ENCODE data around the gene DOCK2. TPM values are rescaled to one million over a fixed set of nuclear protein-coding genes. Genes with fewer than 3 reads are reported as not detected.

DOCK2 gene
- total RNA-seq, 1 experiment from 2014 or later: 1.4 TPM

DNA sequence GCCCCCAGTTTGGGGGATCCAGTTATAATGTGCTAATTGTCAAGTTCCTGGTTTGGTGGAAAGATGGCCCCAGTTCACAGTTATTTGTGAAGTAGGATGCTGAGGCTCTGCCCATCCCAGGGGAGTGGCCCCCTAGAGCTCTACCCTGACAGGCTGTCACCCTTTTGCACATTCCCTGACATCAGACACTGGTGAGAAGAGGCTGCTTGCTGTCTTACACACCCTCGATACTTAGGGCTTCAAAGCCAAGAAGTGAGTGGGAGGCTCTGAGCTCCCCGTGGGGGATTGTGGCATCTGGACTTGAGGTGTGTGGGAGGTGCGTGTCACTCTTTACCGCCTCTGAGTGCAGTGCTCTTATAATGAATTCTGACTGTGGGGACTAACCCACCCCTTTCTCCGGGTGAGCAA is 168.5 kb downstream of the DOCK2 start:
- in situ Hi-C loops (cut with HindIII; ENCODE audit: low pct_unique_long_range_greater_than_20kb, low sequenced_read_pairs): no loop called here
- H3K36me3 ChIP-seq (ENCODE audit: control insufficient read depth, insufficient read depth, low read length): no peaks in the 10 kb centered on the region
- DNase-seq (ENCODE audit: low read depth, low spot score) (no peak), ATAC-seq (no peak)
- H3K27ac ChIP-seq (ENCODE audit: low read length): no peak overlapping the region
- H3K27me3 ChIP-seq (ENCODE audit: control insufficient read depth, insufficient read depth, low read length): no peaks in the 10 kb centered on the region
- CTCF ChIA-PET: no interaction called here
- TF ChIP-seq, protein P1, sequence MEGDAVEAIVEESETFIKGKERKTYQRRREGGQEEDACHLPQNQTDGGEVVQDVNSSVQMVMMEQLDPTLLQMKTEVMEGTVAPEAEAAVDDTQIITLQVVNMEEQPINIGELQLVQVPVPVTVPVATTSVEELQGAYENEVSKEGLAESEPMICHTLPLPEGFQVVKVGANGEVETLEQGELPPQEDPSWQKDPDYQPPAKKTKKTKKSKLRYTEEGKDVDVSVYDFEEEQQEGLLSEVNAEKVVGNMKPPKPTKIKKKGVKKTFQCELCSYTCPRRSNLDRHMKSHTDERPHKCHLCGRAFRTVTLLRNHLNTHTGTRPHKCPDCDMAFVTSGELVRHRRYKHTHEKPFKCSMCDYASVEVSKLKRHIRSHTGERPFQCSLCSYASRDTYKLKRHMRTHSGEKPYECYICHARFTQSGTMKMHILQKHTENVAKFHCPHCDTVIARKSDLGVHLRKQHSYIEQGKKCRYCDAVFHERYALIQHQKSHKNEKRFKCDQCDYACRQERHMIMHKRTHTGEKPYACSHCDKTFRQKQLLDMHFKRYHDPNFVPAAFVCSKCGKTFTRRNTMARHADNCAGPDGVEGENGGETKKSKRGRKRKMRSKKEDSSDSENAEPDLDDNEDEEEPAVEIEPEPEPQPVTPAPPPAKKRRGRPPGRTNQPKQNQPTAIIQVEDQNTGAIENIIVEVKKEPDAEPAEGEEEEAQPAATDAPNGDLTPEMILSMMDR (IDR thresholded peaks at IDR 0.05): no peak
- TF ChIP-seq TCF7L2 (IDR thresholded peaks at IDR 0.05; ENCODE audit: low read depth, low read length) (no peak), POLR2AphosphoS5 (IDR thresholded peaks at IDR 0.05; ENCODE audit: low read depth, low read length) (no peak), SIN3A (IDR thresholded peaks at IDR 0.05; ENCODE audit: borderline replicate concordance, insufficient read depth, low read depth, low read length) (no peak)
- TF ChIP-seq, protein P2, sequence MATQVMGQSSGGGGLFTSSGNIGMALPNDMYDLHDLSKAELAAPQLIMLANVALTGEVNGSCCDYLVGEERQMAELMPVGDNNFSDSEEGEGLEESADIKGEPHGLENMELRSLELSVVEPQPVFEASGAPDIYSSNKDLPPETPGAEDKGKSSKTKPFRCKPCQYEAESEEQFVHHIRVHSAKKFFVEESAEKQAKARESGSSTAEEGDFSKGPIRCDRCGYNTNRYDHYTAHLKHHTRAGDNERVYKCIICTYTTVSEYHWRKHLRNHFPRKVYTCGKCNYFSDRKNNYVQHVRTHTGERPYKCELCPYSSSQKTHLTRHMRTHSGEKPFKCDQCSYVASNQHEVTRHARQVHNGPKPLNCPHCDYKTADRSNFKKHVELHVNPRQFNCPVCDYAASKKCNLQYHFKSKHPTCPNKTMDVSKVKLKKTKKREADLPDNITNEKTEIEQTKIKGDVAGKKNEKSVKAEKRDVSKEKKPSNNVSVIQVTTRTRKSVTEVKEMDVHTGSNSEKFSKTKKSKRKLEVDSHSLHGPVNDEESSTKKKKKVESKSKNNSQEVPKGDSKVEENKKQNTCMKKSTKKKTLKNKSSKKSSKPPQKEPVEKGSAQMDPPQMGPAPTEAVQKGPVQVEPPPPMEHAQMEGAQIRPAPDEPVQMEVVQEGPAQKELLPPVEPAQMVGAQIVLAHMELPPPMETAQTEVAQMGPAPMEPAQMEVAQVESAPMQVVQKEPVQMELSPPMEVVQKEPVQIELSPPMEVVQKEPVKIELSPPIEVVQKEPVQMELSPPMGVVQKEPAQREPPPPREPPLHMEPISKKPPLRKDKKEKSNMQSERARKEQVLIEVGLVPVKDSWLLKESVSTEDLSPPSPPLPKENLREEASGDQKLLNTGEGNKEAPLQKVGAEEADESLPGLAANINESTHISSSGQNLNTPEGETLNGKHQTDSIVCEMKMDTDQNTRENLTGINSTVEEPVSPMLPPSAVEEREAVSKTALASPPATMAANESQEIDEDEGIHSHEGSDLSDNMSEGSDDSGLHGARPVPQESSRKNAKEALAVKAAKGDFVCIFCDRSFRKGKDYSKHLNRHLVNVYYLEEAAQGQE (IDR thresholded peaks at IDR 0.05; ENCODE audit: insufficient read depth in 1 of 2, low read depth in 2 of 2, low read length in 1 of 2): no peak
- POLR2A ChIA-PET: no interaction called here
- H3K4me1 ChIP-seq (ENCODE audit: control insufficient read depth, insufficient read depth, low read length): no peaks in the 10 kb centered on the region
- no peaks in the 10 kb centered on the region for H3K9me3 ChIP-seq (ENCODE audit: control insufficient read depth, insufficient read depth, low read depth, low read length)
- BruUV-seq (replicated peaks): no TSS peak
- no peak overlapping the region for H3K4me3 ChIP-seq (ENCODE audit: low read depth in 2 of 2, low read length in 2 of 2)
- intact Hi-C loops (cut with micrococcal nuclease; ENCODE audit: unreplicated experiment): no loop called here

DNA sequence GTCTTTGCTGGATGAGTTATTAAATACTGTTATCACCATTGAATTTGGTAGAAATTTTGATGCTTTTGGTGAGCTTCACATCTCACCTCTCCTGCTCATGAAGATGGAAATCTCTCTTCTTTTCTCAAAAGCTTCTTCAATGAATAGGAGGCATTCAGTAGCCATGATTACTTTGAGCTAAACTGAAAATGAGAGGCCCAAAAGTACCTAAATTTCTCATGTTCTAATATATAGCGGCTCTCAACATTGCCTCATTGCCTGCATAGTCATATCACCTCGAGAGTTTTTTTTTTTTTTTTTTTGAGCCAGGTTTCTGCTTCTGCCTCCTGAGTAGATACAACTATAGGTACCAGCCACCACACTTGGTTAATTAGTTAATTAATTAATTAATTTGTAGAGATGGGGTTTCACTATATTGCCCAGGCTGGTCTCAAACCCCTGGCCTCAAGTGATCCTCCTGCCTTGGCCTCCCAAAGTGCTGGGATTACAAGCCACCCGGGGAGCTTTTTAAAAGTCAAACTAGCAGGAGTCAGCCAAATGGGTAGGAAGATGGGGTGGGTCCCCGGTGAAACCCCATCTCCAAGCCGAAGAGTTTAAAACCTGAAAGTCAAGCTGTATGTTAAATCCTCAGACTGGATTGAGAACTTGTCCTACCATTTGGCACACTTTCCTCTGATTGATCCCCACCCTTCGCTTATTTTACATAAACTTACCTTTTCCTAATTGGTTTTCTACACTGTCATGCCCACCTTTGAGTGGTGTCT is 169.0 kb downstream of the DOCK2 start:
- CTCF ChIA-PET: no interaction called here
- H3K36me3 ChIP-seq (ENCODE audit: control insufficient read depth, insufficient read depth, low read length): no peaks in the 10 kb centered on the region
- H3K4me3 ChIP-seq (ENCODE audit: low read depth in 2 of 2, low read length in 2 of 2): no peak overlapping the region
- DNase-seq (ENCODE audit: low read depth, low spot score) (no peak), ATAC-seq (no peak)
- TF ChIP-seq TCF7L2 (IDR thresholded peaks at IDR 0.05; ENCODE audit: low read depth, low read length) (no peak), SIN3A (IDR thresholded peaks at IDR 0.05; ENCODE audit: borderline replicate concordance, insufficient read depth, low read depth, low read length) (no peak), POLR2AphosphoS5 (IDR thresholded peaks at IDR 0.05; ENCODE audit: low read depth, low read length) (no peak)
- TF ChIP-seq, protein P1 (IDR thresholded peaks at IDR 0.05): no peak
- TF ChIP-seq, protein P2 (IDR thresholded peaks at IDR 0.05; ENCODE audit: insufficient read depth in 1 of 2, low read depth in 2 of 2, low read length in 1 of 2): no peak
- no peaks in the 10 kb centered on the region for H3K27me3 ChIP-seq (ENCODE audit: control insufficient read depth, insufficient read depth, low read length)
- H3K27ac ChIP-seq (ENCODE audit: low read length): no peak overlapping the region
- intact Hi-C loops (cut with micrococcal nuclease; ENCODE audit: unreplicated experiment): no loop called here
- in situ Hi-C loops (cut with HindIII; ENCODE audit: low pct_unique_long_range_greater_than_20kb, low sequenced_read_pairs): no loop called here
- POLR2A ChIA-PET: no interaction called here
- no TSS peak for BruUV-seq (replicated peaks)
- H3K4me1 ChIP-seq (ENCODE audit: control insufficient read depth, insufficient read depth, low read length): no peaks in the 10 kb centered on the region
- H3K9me3 ChIP-seq (ENCODE audit: control insufficient read depth, insufficient read depth, low read depth, low read length): no peaks in the 10 kb centered on the region
